ENCODE measurements around the gene SNTN.

Gene SNTN

GRCh38 chr3:63689285-63689684 lies 36.8 kb downstream of the SNTN start:
- TF ChIP-seq CTCF (conservative IDR thresholded peaks at IDR 0.05), result no peak
- H3K27ac ChIP-seq, result no peak overlapping the region

- H3K27ac ChIP-seq, result no peak overlapping the region
- no peak for TF ChIP-seq CTCF (conservative IDR thresholded peaks at IDR 0.05)
Observed at GRCh38 chr3:63693351-63693750, 40.9 kb downstream of the SNTN start.

GRCh38 chr3:63705092-63705645 lies 52.7 kb downstream of the SNTN start:
- H3K27ac ChIP-seq, result no peak overlapping the region
- no peak for TF ChIP-seq CTCF (conservative IDR thresholded peaks at IDR 0.05)

- TF ChIP-seq CTCF (conservative IDR thresholded peaks at IDR 0.05), result no peak
- no peak overlapping the region for H3K27ac ChIP-seq
Observed at GRCh38 chr3:63706321-63707085, 54.0 kb downstream of the SNTN start.

GRCh38 chr3:63707731-63708130 lies 55.3 kb downstream of the SNTN start:
- H3K27ac ChIP-seq, result no peak overlapping the region
- no peak for TF ChIP-seq CTCF (conservative IDR thresholded peaks at IDR 0.05)

- no peak for TF ChIP-seq CTCF (conservative IDR thresholded peaks at IDR 0.05)
- no peak overlapping the region for H3K27ac ChIP-seq
Observed at GRCh38 chr3:63709576-63709975, 57.1 kb downstream of the SNTN start.
